ENCODE results near the gene GIGYF1.
"Not testable (repeated sequence)": the region's sequence is repeated elsewhere in the genome, so short reads cannot be mapped to it uniquely, and the experiment has no call there.

Gene GIGYF1

DNA sequence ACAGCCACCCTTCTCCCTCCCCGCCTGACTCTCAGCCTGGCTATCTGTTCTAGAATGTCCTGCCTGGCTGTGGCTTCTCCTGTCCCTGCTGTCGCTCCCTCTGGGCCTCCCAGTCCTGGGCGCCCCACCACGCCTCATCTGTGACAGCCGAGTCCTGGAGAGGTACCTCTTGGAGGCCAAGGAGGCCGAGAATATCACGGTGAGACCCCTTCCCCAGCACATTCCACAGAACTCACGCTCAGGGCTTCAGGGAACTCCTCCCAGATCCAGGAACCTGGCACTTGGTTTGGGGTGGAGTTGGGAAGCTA, 27.4 kb upstream of the GIGYF1 start:
- peaks cover 25% of the 10 kb centered on the region for H3K9me3 Mint-ChIP-seq
- no peak for TF ChIP-seq CTCF (IDR thresholded peaks at IDR 0.05)
- H3K4me3 Mint-ChIP-seq = peak overlapping the region; percentile 55
- H3K4me1 Mint-ChIP-seq = peaks cover 19% of the 10 kb centered on the region
- no peak overlapping the region for H3K27ac Mint-ChIP-seq
- H3K36me3 Mint-ChIP-seq (ENCODE audit: low read depth) = peaks cover 9% of the 10 kb centered on the region
- H3K27me3 Mint-ChIP-seq (ENCODE audit: low read depth, poor library complexity) = peaks cover 94% of the 10 kb centered on the region
- no peak for DNase-seq

GRCh38 chr7:100720671-100721504, 26.8 kb upstream of the GIGYF1 start:
- DNase-seq = peak; percentile 59
- TF ChIP-seq CTCF (IDR thresholded peaks at IDR 0.05) = no peak
- Mint-ChIP-seq H3K36me3 (ENCODE audit: low read depth) (peaks cover 9% of the 10 kb centered on the region), H3K4me1 (peaks cover 19% of the 10 kb centered on the region), H3K27ac (no peak overlapping the region), H3K4me3 (peak overlapping the region; percentile 70), H3K9me3 (peaks cover 25% of the 10 kb centered on the region), H3K27me3 (ENCODE audit: low read depth, poor library complexity) (peaks cover 92% of the 10 kb centered on the region)

DNA sequence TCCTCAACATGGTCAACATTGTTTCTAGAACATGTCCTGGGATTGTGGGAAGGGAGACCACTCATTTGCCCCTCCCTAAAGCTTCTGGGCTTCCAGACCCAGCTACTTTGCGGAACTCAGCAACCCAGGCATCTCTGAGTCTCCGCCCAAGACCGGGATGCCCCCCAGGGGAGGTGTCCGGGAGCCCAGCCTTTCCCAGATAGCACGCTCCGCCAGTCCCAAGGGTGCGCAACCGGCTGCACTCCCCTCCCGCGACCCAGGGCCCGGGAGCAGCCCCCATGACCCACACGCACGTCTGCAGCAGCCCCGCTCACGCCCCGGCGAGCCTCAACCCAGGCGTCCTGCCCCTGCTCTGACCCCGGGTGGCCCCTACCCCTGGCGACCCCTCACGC, 26.2 kb upstream of the GIGYF1 start, which contains the start of gene EPO:
TSS of gene EPO (plus strand) at position 190 of the 392 bp plus-strand sequence. CDS start 513 bp downstream, outside the sequence.
- Mint-ChIP-seq H3K27ac (no peak within 1 kb of the TSS), H3K9me3 (peaks cover 27% of the 10 kb centered on the region), H3K36me3 (ENCODE audit: low read depth) (peaks cover 9% of the 10 kb centered on the region), H3K4me3 (peak within 1 kb of the TSS; percentile 70), H3K27me3 (ENCODE audit: low read depth, poor library complexity) (peaks cover 87% of the 10 kb centered on the region), H3K4me1 (peaks cover 19% of the 10 kb centered on the region)
- no peak for DNase-seq
- TF ChIP-seq CTCF (IDR thresholded peaks at IDR 0.05) = no peak

- TF ChIP-seq CTCF (IDR thresholded peaks at IDR 0.05) = no peak
- DNase-seq = no peak
- Mint-ChIP-seq H3K36me3 (ENCODE audit: low read depth) (peaks cover 9% of the 10 kb centered on the region), H3K27me3 (ENCODE audit: low read depth, poor library complexity) (peaks cover 86% of the 10 kb centered on the region), H3K4me1 (peaks cover 19% of the 10 kb centered on the region), H3K4me3 (peak overlapping the region; percentile 70), H3K27ac (no peak overlapping the region), H3K9me3 (peaks cover 28% of the 10 kb centered on the region)
Measured at GRCh38 chr7:100719523-100720278, 25.7 kb upstream of the GIGYF1 start.

GRCh38 chr7:100717073-100717472, 23.0 kb upstream of the GIGYF1 start:
- not testable (repeated sequence) for H3K27ac Mint-ChIP-seq; H3K36me3 Mint-ChIP-seq (ENCODE audit: low read depth); DNase-seq; H3K4me1 Mint-ChIP-seq; H3K4me3 Mint-ChIP-seq
- peaks cover 64% of the 10 kb centered on the region for H3K27me3 Mint-ChIP-seq (ENCODE audit: low read depth, poor library complexity)
- H3K9me3 Mint-ChIP-seq = peaks cover 28% of the 10 kb centered on the region

GRCh38 chr7:100714725-100715124, 20.7 kb upstream of the GIGYF1 start:
- Mint-ChIP-seq H3K27me3 (ENCODE audit: low read depth, poor library complexity) (peaks cover 43% of the 10 kb centered on the region), H3K36me3 (ENCODE audit: low read depth) (peaks cover 9% of the 10 kb centered on the region), H3K4me3 (no peak overlapping the region), H3K4me1 (peaks cover 8% of the 10 kb centered on the region), H3K27ac (no peak overlapping the region), H3K9me3 (peaks cover 25% of the 10 kb centered on the region)
- TF ChIP-seq CTCF (IDR thresholded peaks at IDR 0.05) = no peak
- no peak for DNase-seq

Data from nephron progenitor cell (in vitro differentiated cells).